Transverse colon (tissue), 4 donors: ENCODE measurements around the gene ACE. TPM values are rescaled to one million over a fixed set of nuclear protein-coding genes. Genes with fewer than 3 reads are reported as not detected.

Source experiments
- DNase-seq: peaks from one replicate; pipeline ENCODE4 v3.0.0-alpha.2; 2019
- H3K27ac ChIP-seq, 4 donors: fragments of 200-600 bp; sonication (generic); 2 replicates each; pipeline ENCODE4 v1.5.1; 2016 to 2018; ENCODE audit warnings: inconsistent platforms in 4 of 4
- H3K27me3 ChIP-seq: fragments of 200-600 bp; sonication (generic); 2 replicates; pipeline ENCODE4 v1.5.1; 2017; ENCODE audit warnings: inconsistent platforms
- H3K36me3 ChIP-seq, 4 donors: fragments of 200-600 bp; sonication (generic); 2 replicates each; pipeline ENCODE4 v1.5.1; 2017 to 2019; ENCODE audit warnings: inconsistent platforms in 4 of 4
- H3K4me1 ChIP-seq, 4 donors: fragments of 200-600 bp; sonication (generic); 2 replicates each; pipeline ENCODE4 v1.5.1; 2017 to 2020; ENCODE audit warnings: inconsistent platforms in 4 of 4
- H3K4me3 ChIP-seq, 4 donors: fragments of 200-600 bp; sonication (generic); 1 replicate in 1 of 4; 2 replicates in 3 of 4; pipeline versions ENCODE4 v1.5.1 to v1.6.1; 2017 to 2019; ENCODE audit warnings: inconsistent platforms in 4 of 4
- H3K9me3 ChIP-seq, 2 donors: fragments of 200-600 bp; sonication (generic); 2 replicates each; pipeline ENCODE4 v1.5.1; 2017 to 2019; ENCODE audit warnings: inconsistent platforms in 2 of 2
- EP300 ChIP-seq: sonication (generic); formaldehyde crosslinking; IDR thresholded peaks from one replicate; pipeline ENCODE4 v1.6.1; 2017; ENCODE audit warnings: antibody characterized with exemption, low read depth
- POLR2A ChIP-seq: fragments of 450-650 bp; IDR thresholded peaks from one replicate; pipeline ENCODE4 v1.6.1; 2016; ENCODE audit warnings: antibody characterized with exemption, mild to moderate bottlenecking, moderate library complexity
- POLR2AphosphoS5 ChIP-seq, 3 donors: sonication (generic); formaldehyde crosslinking; IDR thresholded peaks; one replicate each; pipeline ENCODE4 v1.6.1; 2016; ENCODE audit warnings: antibody characterized with exemption in 3 of 3
- WGBS, 2 donors: methylation state at CpG; one replicate each; pipeline ENCODE4 v1.1.5; 2018; ENCODE audit warnings: low coverage in 1 of 2; 5-methylcytosine and 5-hydroxymethylcytosine counted together
- in situ Hi-C, 4 donors: fragments of 200-750 bp; cut with MboI; loops; one replicate each; pipeline versions ENCODE4 v1.15.0 to v1.15.1; 2017; ENCODE audit warnings: low sequenced_read_pairs in 3 of 4, low pct_ligation_motif_present in 1 of 4, low pct_unique_long_range_greater_than_20kb in 1 of 4
- intact Hi-C: fragments of 100-400 bp; cut with DNase I; formaldehyde crosslinking; loops from one replicate; pipeline ENCODE4 v1.15.1; 2023; ENCODE audit warnings: low total_unique reads
- total RNA-seq, 4 donors: library from RNA; depleted of rRNA; stranded (reverse); fragments of >200 nt; gene quantifications; one replicate each; pipeline ENCODE4 v1.1.0, GENCODE V29; 2016
- TF ChIP-seq, protein P1 (sequence below), 5 experiments: fragments of 200-600 bp in 3 of 5; fragments of 450-650 bp in 2 of 5; sonication (generic) in 3 of 5; IDR thresholded peaks; 1 replicate in 2 of 5; 2 replicates in 3 of 5; pipeline ENCODE4 v1.5.1; 2016 to 2017; ENCODE audit warnings: antibody characterized with exemption in 5 of 5, inconsistent platforms in 3 of 5, mild to moderate bottlenecking in 2 of 5, moderate library complexity in 1 of 5

Gene ACE
- total RNA-seq, 4 donors from 2014 or later: 6.0 to 56.7 (median 28.0) TPM

DNA sequence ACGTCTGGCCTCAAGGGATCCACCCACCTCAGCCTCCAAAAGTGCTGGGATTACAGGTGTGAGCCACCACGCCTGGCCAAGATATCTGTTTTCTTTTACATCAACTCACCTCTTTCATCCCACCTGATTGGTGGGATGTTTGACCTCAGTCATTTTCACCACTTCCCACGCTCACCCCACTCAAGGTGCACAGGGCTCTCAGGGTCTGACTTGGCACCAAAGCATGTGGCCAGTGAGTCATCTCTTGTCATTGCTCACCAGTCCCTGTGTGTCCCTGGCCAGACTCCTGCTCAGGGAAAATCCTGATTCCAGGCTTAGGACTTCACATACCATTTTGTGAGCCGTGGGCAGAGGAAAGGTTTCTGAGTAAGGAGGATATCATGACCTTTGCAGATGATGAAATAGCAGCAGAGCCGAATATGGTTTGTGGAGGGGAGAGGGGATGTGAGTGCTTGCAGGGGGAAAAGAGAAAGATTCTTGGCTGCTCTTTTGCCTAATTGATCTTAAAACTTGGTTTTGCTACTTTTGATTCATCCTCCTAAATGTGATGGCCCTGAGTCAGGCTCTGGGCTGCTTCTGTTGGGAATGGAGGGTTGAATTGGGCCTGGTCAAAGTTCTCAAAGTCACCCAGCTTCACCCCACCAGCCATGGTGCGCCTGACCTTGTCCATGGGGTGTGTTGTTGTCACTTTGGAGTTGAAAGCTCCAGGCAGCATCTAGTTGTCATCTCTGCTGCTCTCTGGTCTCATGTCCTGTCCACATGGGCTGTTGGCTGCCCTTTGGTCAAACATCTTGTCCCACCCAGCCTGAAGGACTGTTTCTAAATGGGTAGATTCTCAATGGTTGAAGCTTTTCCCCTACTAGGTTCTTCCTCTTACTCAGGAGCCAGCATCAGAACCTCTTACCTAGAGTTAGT lies 40.3 kb downstream of the ACE start:
- 72 to 100% methylated on average over 1 to 6 of the region's 6 CpGs for WGBS, 2 donors
- Histone ChIP-seq H3K27ac (no peak overlapping the region), H3K4me3 (no peak overlapping the region), H3K9me3 (no peaks in the 10 kb centered on the region), H3K27me3 (no peaks in the 10 kb centered on the region), H3K4me1 (peaks cover 0 to 8% (median 6%) of the 10 kb centered on the region in 4 donors), H3K36me3 (no peaks in the 10 kb centered on the region)
- in situ Hi-C loops: no loop called here
- no peak for TF ChIP-seq POLR2AphosphoS5 (IDR thresholded peaks at IDR 0.05)
- no peak for TF ChIP-seq EP300
- no peak for TF ChIP-seq POLR2A
- TF ChIP-seq, protein P1, sequence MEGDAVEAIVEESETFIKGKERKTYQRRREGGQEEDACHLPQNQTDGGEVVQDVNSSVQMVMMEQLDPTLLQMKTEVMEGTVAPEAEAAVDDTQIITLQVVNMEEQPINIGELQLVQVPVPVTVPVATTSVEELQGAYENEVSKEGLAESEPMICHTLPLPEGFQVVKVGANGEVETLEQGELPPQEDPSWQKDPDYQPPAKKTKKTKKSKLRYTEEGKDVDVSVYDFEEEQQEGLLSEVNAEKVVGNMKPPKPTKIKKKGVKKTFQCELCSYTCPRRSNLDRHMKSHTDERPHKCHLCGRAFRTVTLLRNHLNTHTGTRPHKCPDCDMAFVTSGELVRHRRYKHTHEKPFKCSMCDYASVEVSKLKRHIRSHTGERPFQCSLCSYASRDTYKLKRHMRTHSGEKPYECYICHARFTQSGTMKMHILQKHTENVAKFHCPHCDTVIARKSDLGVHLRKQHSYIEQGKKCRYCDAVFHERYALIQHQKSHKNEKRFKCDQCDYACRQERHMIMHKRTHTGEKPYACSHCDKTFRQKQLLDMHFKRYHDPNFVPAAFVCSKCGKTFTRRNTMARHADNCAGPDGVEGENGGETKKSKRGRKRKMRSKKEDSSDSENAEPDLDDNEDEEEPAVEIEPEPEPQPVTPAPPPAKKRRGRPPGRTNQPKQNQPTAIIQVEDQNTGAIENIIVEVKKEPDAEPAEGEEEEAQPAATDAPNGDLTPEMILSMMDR (IDR thresholded peaks at IDR 0.05): no peak
- DNase-seq: no peak
- intact Hi-C loops: no loop called here

DNA sequence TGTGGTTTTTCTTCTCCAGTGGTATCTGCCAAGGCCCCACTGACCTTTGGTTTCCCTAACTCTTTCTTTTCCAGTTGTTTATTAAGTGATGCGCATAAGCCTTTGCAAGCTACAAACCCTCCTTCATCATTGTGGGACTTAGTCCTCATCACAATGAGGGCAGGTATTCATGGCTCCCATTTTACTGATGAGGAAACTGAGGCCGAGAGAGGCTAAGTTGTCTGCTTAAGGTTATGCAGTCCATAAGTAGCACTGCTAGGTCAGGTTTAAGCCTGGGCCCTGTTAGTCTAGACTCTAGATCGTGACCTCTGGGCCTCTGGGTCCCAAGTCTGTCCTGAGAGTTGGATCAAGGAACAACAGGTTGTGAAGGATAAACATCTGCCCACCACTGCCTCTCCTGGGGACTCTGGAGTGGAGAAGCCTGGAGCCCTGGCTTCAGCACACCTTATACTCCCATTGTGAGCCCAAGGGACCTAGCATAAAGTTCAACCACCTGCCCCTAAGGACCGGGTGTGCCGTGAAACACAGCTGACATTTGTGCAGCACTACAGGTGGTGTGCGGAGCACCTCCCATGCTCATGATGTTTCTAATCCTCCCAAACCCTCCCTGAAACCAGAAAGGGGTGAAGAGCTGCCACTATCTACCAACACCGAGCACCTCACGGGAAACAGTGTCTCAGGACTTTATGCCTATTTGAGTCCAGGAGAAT lies 41.1 kb downstream of the ACE start:
- peaks cover 0 to 11% (median 8%) of the 10 kb centered on the region in 4 donors for H3K4me1 ChIP-seq
- 58 to 62% methylated on average over 2 to 8 of the region's 8 CpGs for WGBS, 2 donors

DNA sequence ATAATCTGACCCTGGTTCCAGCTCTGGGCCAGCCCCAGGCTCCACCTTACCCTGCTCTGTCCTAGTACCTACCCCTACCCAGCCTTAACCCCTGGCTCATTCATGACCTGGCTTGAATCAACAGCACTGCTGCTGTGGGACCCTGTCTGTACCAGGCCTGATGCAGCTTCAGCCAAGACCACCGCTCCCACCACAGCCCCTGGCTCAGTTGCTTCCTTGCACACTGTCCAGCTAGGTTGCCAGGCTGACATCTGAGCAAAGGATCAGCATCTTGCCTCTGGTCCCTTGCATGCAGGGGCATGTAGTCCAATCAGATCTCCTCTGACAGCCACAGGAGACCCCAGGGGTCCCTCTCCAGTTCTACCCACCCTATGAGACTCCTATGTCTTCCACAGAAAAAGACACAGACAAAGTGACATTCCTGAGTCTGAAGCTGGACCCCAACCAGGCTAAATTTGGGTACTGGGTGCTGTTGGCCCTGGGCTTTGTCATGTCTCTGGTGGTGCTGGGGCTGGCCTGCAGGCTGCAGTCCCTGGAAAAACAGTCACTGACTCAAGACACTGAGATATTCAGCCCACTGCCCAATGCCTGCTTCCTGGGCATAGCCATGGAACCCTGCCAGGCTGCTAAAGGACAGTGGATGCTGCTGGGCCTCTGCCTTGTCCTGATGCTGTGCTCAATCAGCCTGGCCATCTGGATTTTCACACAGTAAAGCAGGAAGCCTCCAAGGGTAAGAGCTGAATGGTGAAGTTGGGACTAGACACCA lies 42.4 kb downstream of the ACE start:
- WGBS, 2 donors: 88% methylated on average over 1 of the region's 1 CpG; no CpG with 5 or more reads in 1 of the 2 donors
- TF ChIP-seq EP300 (no peak), POLR2AphosphoS5 (IDR thresholded peaks at IDR 0.05) (no peak), POLR2A (no peak)
- TF ChIP-seq, protein P1 (IDR thresholded peaks at IDR 0.05): no peak
- H3K27me3 ChIP-seq: peaks cover 16% of the 10 kb centered on the region
- no peak for DNase-seq
- in situ Hi-C loops: no loop called here
- no peak overlapping the region for H3K27ac ChIP-seq
- no peaks in the 10 kb centered on the region for H3K36me3 ChIP-seq
- peaks cover 0 to 16% (median 10%) of the 10 kb centered on the region in 4 donors for H3K4me1 ChIP-seq
- intact Hi-C loops: no loop called here
- no peaks in the 10 kb centered on the region for H3K9me3 ChIP-seq
- H3K4me3 ChIP-seq: no peak overlapping the region

More for the DNA sequence above, 41.1 kb downstream of the ACE start:
- Histone ChIP-seq H3K27me3 (peaks cover 3% of the 10 kb centered on the region), H3K4me3 (no peak overlapping the region), H3K9me3 (no peaks in the 10 kb centered on the region), H3K36me3 (no peaks in the 10 kb centered on the region), H3K27ac (no peak overlapping the region)
- in situ Hi-C loops: no loop called here
- intact Hi-C loops: no loop called here
- TF ChIP-seq EP300: no peak
- no peak for DNase-seq

DNA sequence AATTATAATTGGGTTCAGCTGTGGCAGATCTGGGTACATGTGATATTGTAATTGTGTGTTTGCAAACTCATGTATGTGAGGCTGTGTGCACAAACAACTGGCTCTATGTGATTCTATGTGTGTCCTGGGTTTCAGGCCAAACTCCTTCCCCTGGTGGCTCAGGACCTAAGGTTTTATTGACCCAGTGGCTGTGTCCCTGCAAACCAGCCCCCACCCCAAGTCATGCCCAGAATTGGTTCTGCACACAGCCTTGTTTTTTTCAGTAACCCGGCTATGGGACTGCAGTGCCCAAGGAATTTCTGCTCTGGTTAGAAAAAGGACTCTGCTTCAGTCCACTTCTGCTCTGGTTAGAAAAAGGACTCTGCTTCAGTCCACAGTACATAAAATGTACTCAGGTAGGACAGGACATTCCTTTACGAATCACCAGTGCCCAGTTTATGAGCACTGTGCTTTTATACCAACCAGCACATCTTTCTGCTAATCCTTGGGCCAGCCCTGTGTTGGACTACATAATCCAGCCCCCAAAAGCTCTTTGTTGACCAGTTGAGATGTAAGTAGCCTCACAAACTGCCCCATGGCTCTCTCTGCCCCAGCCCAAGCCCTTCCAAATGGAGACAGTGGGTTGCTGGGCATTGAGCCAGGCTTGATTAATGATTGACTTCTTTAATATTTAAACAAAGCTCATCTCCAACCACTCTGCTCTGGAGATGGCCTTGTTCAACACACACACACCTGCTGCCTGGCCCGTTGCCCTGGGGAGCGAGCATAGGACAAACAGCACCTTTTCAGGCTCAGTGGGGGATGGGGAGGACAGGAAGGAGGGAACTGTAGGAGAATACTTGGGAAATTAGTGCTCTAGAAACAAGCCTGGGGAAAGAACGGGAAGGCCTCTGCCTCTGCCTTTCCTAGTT lies 43.4 kb downstream of the ACE start:
- in situ Hi-C loops (no loop called here), intact Hi-C loops (no loop called here)
- H3K27ac ChIP-seq: peak overlapping the region in 1 of 4 donors; percentile 21
- peak; percentile 73 for DNase-seq
- TF ChIP-seq POLR2AphosphoS5 (IDR thresholded peaks at IDR 0.05) (peak in 2 of 3 donors; percentile 14 to 16), EP300 (no peak), POLR2A (no peak)
- TF ChIP-seq, protein P1 (IDR thresholded peaks at IDR 0.05): no peak
- H3K4me3 ChIP-seq: no peak overlapping the region
- H3K27me3 ChIP-seq: peaks cover 24% of the 10 kb centered on the region
- H3K36me3 ChIP-seq: no peaks in the 10 kb centered on the region
- H3K4me1 ChIP-seq: peaks cover 0 to 16% (median 10%) of the 10 kb centered on the region in 4 donors
- WGBS, 2 donors: 8 to 32% methylated on average over 2 to 5 of the region's 5 CpGs
- no peaks in the 10 kb centered on the region for H3K9me3 ChIP-seq
